Tibial nerve (tissue), 4 donors: ENCODE results near the gene ECPAS. TPM values are rescaled to one million over a fixed set of nuclear protein-coding genes. Genes with fewer than 3 reads are reported as not detected.
"Not testable (repeated sequence)": the region's sequence is repeated elsewhere in the genome, so short reads cannot be mapped to it uniquely, and the experiment has no call there.

Experiments used
- DNase-seq, 2 donors: peaks; one replicate each; pipeline ENCODE4 v3.0.0-alpha.2; 2019; ENCODE audit warnings: low spot score in 2 of 2
- H3K27ac ChIP-seq, 4 donors: fragments of 200-600 bp; sonication (generic) in 3 of 4; one replicate each; pipeline ENCODE4 v1.5.1; 2017 to 2019; ENCODE audit warnings: mild to moderate bottlenecking in 1 of 4
- H3K27me3 ChIP-seq, 2 donors: fragments of 200-600 bp; sonication (generic) in 1 of 2; one replicate each; pipeline versions ENCODE4 v1.5.1 to v1.6.0; 2017 to 2019
- H3K36me3 ChIP-seq, 3 donors: fragments of 200-600 bp; sonication (generic); one replicate each; pipeline ENCODE4 v1.5.1; 2018 to 2019
- H3K4me1 ChIP-seq, 4 donors: fragments of 200-600 bp; sonication (generic) in 3 of 4; one replicate each; pipeline ENCODE4 v1.5.1; 2017 to 2019
- H3K4me3 ChIP-seq, 4 donors: fragments of 200-600 bp; sonication (generic) in 3 of 4; one replicate each; pipeline ENCODE4 v1.5.1; 2017 to 2019; ENCODE audit warnings: mild to moderate bottlenecking in 1 of 4, moderate library complexity in 1 of 4
- H3K9me3 ChIP-seq, 4 donors: fragments of 200-600 bp; sonication (generic) in 3 of 4; one replicate each; pipeline ENCODE4 v1.5.1; 2017 to 2019
- CTCF ChIP-seq, 5 experiments: fragments of 200-600 bp in 3 of 5; fragments of 450-650 bp in 2 of 5; sonication (generic) in 3 of 5; IDR thresholded peaks; one replicate each; pipeline ENCODE4 v1.5.1; 2016 to 2019; ENCODE audit warnings: antibody characterized with exemption in 5 of 5, mild to moderate bottlenecking in 3 of 5, moderate library complexity in 2 of 5
- EP300 ChIP-seq, 2 donors: sonication (generic); formaldehyde crosslinking; IDR thresholded peaks; one replicate each; pipeline ENCODE4 v1.6.1; 2017; ENCODE audit warnings: antibody characterized with exemption in 2 of 2, mild to moderate bottlenecking in 1 of 2
- POLR2A ChIP-seq, 2 donors: fragments of 450-650 bp; IDR thresholded peaks; one replicate each; pipeline ENCODE4 v1.6.1; 2017; ENCODE audit warnings: antibody characterized with exemption in 2 of 2, mild to moderate bottlenecking in 2 of 2, moderate library complexity in 2 of 2
- WGBS, 2 donors: methylation state at CpG; one replicate each; pipeline ENCODE4 v1.1.5; 2018; 5-methylcytosine and 5-hydroxymethylcytosine counted together
- total RNA-seq, 4 donors: library from RNA; depleted of rRNA; stranded (reverse); fragments of >200 nt; gene quantifications; one replicate each; pipeline ENCODE4 v1.1.0, GENCODE V29; 2016

Gene ECPAS
- total RNA-seq, 4 donors from 2014 or later = 87.9 to 150 (median 96.6) TPM

DNA sequence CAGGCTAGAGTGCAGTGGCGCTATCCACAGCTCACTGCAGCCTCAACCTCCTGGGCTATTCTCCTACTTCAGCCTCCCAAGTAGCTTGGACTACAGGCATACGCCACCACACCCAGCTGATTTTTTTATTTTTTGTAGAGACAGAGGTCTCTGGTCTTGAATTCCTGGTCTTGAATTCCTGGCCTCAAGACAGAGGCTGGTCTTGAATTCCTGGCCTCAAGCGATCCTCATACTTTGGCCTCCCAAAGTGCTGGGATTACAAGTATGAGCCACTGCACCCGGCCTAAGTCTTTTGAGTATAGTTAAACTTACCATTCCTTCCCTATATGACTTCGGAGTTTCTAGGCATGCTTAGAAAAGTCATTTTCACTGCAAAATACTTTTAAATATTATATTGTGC, 29.4 kb downstream of the ECPAS start:
- TF ChIP-seq CTCF (IDR thresholded peaks at IDR 0.05) (no peak), POLR2A (IDR thresholded peaks at IDR 0.05) (no peak), EP300 (IDR thresholded peaks at IDR 0.05) (no peak)
- H3K9me3 ChIP-seq = no peaks in the 10 kb centered on the region

DNA sequence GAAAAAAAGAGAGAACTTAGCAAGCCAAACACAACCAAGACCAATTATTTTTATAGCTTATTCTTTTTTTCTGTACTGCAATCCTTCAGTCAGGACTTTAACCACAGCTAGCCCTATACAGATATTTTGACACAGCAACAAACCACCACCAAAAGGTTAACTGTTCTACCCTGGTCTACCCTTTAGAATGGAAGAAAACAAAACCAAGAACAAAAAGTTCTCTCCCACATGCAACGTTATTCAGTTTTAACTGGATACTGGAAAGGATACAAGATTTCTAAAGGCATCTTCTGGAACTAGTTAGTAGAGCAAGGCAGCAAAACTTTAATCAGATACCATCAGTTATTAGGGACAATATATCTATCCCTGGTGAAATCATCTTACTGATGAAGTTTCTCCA, 32.6 kb downstream of the ECPAS start:
- Histone ChIP-seq H3K4me1 (peaks cover 0 to 53% (median 8%) of the 10 kb centered on the region in 4 donors), H3K27ac (peak overlapping the region in 2 of 4 donors; percentile 41 to 67), H3K9me3 (no peaks in the 10 kb centered on the region), H3K27me3 (no peaks in the 10 kb centered on the region), H3K4me3 (no peak overlapping the region), H3K36me3 (peaks cover 0 to 10% (median 0%) of the 10 kb centered on the region in 3 donors)
- DNase-seq = no peak
- whole genome bisulfite sequencing, 2 donors = 23 to 25% methylated on average over 1 of the region's 1 CpG
- TF ChIP-seq EP300 (IDR thresholded peaks at IDR 0.05) (peak in 1 of 2 donors; percentile 31), CTCF (IDR thresholded peaks at IDR 0.05) (no peak)

More for the DNA sequence above, 29.4 kb downstream of the ECPAS start:
- H3K4me3 ChIP-seq = no peak overlapping the region
- 99 to 100% methylated on average over 5 of the region's 5 CpGs for WGBS, 2 donors
- no peaks in the 10 kb centered on the region for H3K27me3 ChIP-seq
- no peak for DNase-seq
- H3K4me1 ChIP-seq = peaks cover 0 to 81% (median 12%) of the 10 kb centered on the region in 4 donors
- no peak overlapping the region for H3K27ac ChIP-seq
- peaks cover 0 to 4% (median 0%) of the 10 kb centered on the region in 3 donors for H3K36me3 ChIP-seq

GRCh38 chr9:111450124-111450523, 34.1 kb downstream of the ECPAS start:
- H3K27me3 ChIP-seq = no peaks in the 10 kb centered on the region
- 56 to 62% methylated on average over 2 of the region's 2 CpGs for WGBS, 2 donors
- peaks cover 0 to 21% (median 0%) of the 10 kb centered on the region in 3 donors for H3K36me3 ChIP-seq
- TF ChIP-seq CTCF (IDR thresholded peaks at IDR 0.05) (no peak), POLR2A (IDR thresholded peaks at IDR 0.05) (no peak), EP300 (IDR thresholded peaks at IDR 0.05) (no peak)
- no peaks in the 10 kb centered on the region for H3K9me3 ChIP-seq
- H3K4me1 ChIP-seq = peaks cover 0 to 40% (median 8%) of the 10 kb centered on the region in 4 donors
- H3K4me3 ChIP-seq = no peak overlapping the region
- DNase-seq = no peak
- peak overlapping the region in 2 of 4 donors; percentile 21 to 38 for H3K27ac ChIP-seq

GRCh38 chr9:111449705-111450104, 34.5 kb downstream of the ECPAS start:
- Histone ChIP-seq H3K4me1 (peaks cover 0 to 40% (median 8%) of the 10 kb centered on the region in 4 donors), H3K27me3 (no peaks in the 10 kb centered on the region), H3K4me3 (no peak overlapping the region), H3K9me3 (no peaks in the 10 kb centered on the region), H3K36me3 (peaks cover 0 to 22% (median 0%) of the 10 kb centered on the region in 3 donors), H3K27ac (peak overlapping the region in 2 of 4 donors; percentile 21 to 38)
- no peak for DNase-seq
- TF ChIP-seq CTCF (IDR thresholded peaks at IDR 0.05) (no peak), EP300 (IDR thresholded peaks at IDR 0.05) (no peak), POLR2A (IDR thresholded peaks at IDR 0.05) (no peak)
- 86 to 88% methylated on average over 1 of the region's 1 CpG for WGBS, 2 donors

- H3K9me3 ChIP-seq = not testable (repeated sequence)
- 94 to 100% methylated on average over 1 of the region's 1 CpG for WGBS, 2 donors
- peaks cover 0 to 58% (median 0%) of the 10 kb centered on the region in 3 donors for H3K36me3 ChIP-seq
Measured at GRCh38 chr9:111445799-111446198, 38.4 kb downstream of the ECPAS start.

GRCh38 chr9:111443454-111443853, 40.7 kb downstream of the ECPAS start:
- 89% methylated on average over 4 of the region's 4 CpGs for WGBS, 2 donors
- peaks cover 0 to 3% (median 1%) of the 10 kb centered on the region in 4 donors for H3K4me1 ChIP-seq
- H3K36me3 ChIP-seq = peaks cover 0 to 72% (median 0%) of the 10 kb centered on the region in 3 donors
- H3K27ac ChIP-seq = no peak overlapping the region
- no peak for DNase-seq
- TF ChIP-seq POLR2A (IDR thresholded peaks at IDR 0.05) (no peak), EP300 (IDR thresholded peaks at IDR 0.05) (no peak), CTCF (IDR thresholded peaks at IDR 0.05) (no peak)
- no peaks in the 10 kb centered on the region for H3K9me3 ChIP-seq
- no peaks in the 10 kb centered on the region for H3K27me3 ChIP-seq
- no peak overlapping the region for H3K4me3 ChIP-seq

More at GRCh38 chr9:111445799-111446198, 38.4 kb downstream of the ECPAS start:
- not testable (repeated sequence) for H3K4me3 ChIP-seq, DNase-seq, H3K27me3 ChIP-seq, H3K27ac ChIP-seq
- H3K4me1 ChIP-seq = peaks cover 0 to 12% (median 3%) of the 10 kb centered on the region in 4 donors
